D721Med (cell line): ENCODE measurements around the gene ZNF750.

Source experiments
- DNase-seq: peaks from one replicate; pipeline ENCODE4 v3.0.0; 2011; ENCODE audit warnings: low spot score; ENCODE audit not compliant: insufficient read length
- FAIRE-seq: peaks from 2 replicates; lab custom pipeline; 2011; peaks lifted over from hg19 to GRCh38; lab: Jason Lieb, UNC
- CTCF ChIP-seq: IDR thresholded peaks from 2 replicates; pipeline ENCODE4 v1.5.1; 2012; ENCODE audit warnings: mild to moderate bottlenecking, control low read depth; ENCODE audit not compliant: insufficient read depth; ENCODE audit errors: missing control alignments

Gene ZNF750

DNA sequence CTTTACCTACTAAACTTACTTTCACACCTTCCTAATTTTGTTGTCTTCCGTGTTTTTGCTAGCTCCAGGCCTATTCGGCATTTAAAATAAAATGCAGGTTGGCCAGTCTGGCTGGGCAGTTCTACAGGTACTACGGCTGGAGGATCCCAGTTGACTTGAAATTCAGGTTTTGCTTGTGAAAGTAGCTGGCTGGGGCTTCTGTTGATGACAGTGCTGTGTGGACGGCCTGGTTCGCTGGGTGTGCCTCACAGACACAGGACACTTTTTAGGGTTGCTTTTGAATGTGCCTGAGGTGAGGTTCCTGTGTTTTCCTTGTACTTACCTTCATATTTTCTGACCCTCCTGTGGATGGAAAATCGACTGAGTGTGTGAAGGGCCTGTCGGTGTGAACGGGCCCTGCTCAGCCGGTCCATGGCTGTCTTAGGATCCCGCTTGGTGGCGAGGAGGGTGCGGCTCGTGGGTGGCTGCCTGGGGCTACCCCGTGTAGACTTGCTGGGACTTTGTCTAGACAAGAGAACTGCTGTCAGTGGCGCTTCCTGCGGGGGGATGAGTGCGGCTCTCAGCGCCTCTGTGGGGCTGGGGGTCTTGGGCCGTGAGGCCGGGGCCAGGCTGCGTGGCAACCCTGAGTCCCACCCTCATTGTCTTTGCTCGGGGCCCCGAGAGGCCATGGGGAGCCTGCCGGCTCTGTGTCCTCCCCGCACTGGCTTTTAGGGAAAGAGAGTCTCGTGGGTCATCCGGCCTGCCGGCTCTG, 18.7 kb upstream of the ZNF750 start:
- no peak for DNase-seq
- FAIRE-seq: no peak
- no peak for TF ChIP-seq CTCF

GRCh38 chr17:82856361-82856760, 16.5 kb upstream of the ZNF750 start:
- no peak for FAIRE-seq
- no peak for DNase-seq
- TF ChIP-seq CTCF: no peak

DNA sequence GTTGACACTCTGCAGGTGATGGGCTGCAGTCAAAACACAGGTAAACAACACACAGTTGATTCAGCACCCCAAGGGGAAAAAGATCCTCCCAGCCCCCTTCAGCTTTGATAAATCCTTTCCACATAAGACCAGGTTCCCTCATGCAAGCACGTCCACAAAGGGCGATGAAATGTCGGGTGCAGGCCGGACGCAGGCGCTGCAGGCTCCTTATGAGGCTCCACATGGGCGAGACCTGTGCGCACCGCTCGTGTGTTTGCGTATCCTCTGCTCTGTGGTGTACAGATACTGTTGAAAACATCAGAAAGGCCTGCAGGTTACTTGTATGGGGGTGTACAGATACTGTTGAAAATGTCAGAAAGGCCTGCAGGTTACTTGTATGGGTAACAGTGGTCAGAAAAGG, 14.4 kb upstream of the ZNF750 start:
- DNase-seq (no peak), FAIRE-seq (no peak)
- TF ChIP-seq CTCF: no peak

DNA sequence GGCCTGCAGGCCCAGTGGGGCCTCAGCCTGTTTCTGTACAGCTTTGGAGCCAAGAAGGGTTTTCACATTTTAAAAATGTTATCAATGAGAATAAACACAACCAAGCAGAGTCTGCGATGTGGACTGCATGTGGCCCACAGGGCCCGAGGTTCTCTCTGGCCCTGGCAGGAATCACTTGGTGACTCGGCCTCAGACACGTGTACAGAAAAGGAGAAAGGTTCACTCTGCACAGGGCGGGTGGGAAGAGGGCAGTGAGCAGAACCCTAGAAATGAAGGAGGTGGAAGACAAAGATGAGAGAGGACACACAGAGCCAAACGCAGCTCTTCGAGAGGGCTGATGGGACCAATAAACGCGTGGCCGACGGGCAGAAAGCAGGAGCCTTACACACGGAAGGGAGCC, 11.6 kb upstream of the ZNF750 start:
- FAIRE-seq (no peak), DNase-seq (no peak)
- no peak for TF ChIP-seq CTCF

- DNase-seq (no peak), FAIRE-seq (no peak)
- TF ChIP-seq CTCF: no peak
Observed at GRCh38 chr17:82849076-82849945, 9.5 kb upstream of the ZNF750 start.

DNA sequence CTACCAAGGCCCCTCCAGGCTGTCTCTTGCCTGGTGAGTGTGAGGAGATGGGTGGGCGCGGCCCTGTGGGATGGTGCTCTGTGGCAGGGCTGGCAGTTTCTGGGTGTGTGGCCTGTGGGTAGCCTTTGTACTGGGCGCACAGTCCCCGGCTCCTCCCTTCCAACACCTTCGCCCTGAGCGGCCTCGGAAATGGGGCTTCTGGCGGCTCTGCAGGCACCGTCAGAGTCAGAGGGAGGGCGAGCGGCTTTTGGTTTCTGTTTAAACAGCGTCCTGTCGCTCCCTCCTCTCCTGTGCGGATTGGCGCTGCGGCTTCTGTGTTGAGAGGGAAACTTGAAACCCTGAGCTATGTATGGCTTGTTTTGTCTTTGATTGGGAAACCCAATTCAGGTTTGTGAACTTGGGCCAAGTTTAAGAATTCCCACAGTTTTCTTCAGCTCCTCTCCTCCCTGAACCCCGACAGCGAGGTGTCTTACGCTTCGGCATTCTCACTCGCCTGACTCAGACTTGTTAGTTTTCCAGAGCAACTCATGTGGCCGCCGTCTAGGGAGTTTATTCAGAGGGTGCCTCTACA, 8.3 kb upstream of the ZNF750 start:
- FAIRE-seq (no peak), DNase-seq (no peak)
- TF ChIP-seq CTCF: no peak
